ENCODE data around the gene C19orf25. TPM values are rescaled to one million over a fixed set of nuclear protein-coding genes. Genes with fewer than 3 reads are reported as not detected.

The C19orf25 gene
- total and polyA plus RNA-seq, 2 of the 13 experiments (the other 11 are each of a cell fraction or from before 2014, with no cell fraction given) = 14.2 to 32.4 TPM

DNA sequence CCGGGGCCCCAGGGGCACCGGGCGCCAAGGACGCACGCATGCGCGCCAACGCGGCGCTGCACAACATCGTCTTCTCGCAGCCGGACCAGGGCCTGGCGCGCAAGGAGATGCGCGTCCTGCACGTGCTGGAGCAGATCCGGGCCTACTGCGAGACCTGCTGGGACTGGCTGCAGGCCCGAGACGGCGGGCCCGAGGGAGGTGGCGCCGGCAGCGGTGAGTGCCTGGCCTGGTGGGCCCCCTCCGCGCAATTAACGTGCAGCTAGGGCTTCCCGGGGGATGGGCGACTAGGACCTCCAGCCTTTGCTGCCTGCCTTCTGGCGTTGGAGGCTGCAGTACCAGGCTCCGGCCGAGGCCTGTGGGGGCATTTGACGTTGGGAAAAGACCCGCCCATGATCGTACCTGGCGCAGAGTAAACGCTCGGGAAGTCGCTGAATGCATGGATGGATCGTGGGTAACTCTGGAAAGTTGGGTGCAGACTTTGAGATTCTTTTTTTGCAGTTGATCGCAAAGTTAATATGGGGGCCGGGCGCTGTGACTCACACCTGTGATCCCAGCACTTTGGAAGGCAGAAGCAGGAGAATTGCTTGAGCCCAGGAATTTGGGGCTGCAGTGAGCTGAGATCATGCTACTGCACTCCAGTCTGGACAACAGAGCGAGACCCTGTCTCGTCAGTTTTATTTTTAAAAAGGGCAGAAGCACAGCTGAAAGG is 21.8 kb downstream of the C19orf25 start (continued):
- TF ChIP-seq TEAD3 (CRISPR knock-in tag; optimal IDR thresholded peaks at IDR 0.05; ENCODE audit: borderline replicate concordance) = no peak
- no peak for TF ChIP-seq ZNF883 (CRISPR knock-in tag; IDR thresholded peaks at IDR 0.05; ENCODE audit: not compliant biosample characterization)
- TF ChIP-seq CCAR2 (optimal IDR thresholded peaks at IDR 0.05; ENCODE audit: low read depth, low read length) = no peak
- TF ChIP-seq ZNF670 (CRISPR knock-in tag; IDR thresholded peaks at IDR 0.05; ENCODE audit: borderline replicate concordance) = no peak
- no peak for TF ChIP-seq ZNF10 (CRISPR knock-in tag; IDR thresholded peaks at IDR 0.05; ENCODE audit: borderline replicate concordance, low read depth)
- TF ChIP-seq ZNF747 (CRISPR knock-in tag; IDR thresholded peaks at IDR 0.05; ENCODE audit: borderline replicate concordance) = no peak
- TF ChIP-seq MAFK (conservative IDR thresholded peaks at IDR 0.05 in 1 of 2, IDR thresholded peaks at IDR 0.05 in 1 of 2; ENCODE audit: low read length in 2 of 2) = no peak
- TF ChIP-seq CEBPB (IDR thresholded peaks at IDR 0.05; ENCODE audit: borderline replicate concordance, low read depth, low read length) = no peak
- no peak for TF ChIP-seq SMAD9 (CRISPR knock-in tag; IDR thresholded peaks at IDR 0.05)
- peak; percentile 93 for TF ChIP-seq AGO1 (IDR thresholded peaks at IDR 0.05; ENCODE audit: low read depth, low read length, poor library complexity, severe bottlenecking)
- TF ChIP-seq, protein P1, sequence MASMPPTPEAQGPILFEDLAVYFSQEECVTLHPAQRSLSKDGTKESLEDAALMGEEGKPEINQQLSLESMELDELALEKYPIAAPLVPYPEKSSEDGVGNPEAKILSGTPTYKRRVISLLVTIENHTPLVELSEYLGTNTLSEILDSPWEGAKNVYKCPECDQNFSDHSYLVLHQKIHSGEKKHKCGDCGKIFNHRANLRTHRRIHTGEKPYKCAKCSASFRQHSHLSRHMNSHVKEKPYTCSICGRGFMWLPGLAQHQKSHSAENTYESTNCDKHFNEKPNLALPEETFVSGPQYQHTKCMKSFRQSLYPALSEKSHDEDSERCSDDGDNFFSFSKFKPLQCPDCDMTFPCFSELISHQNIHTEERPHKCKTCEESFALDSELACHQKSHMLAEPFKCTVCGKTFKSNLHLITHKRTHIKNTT (CRISPR knock-in tag; IDR thresholded peaks at IDR 0.05) = no peak
- peak; percentile 57 for TF ChIP-seq ZFX (CRISPR knock-in tag; IDR thresholded peaks at IDR 0.05; ENCODE audit: low read depth)
- TF ChIP-seq, protein P2, sequence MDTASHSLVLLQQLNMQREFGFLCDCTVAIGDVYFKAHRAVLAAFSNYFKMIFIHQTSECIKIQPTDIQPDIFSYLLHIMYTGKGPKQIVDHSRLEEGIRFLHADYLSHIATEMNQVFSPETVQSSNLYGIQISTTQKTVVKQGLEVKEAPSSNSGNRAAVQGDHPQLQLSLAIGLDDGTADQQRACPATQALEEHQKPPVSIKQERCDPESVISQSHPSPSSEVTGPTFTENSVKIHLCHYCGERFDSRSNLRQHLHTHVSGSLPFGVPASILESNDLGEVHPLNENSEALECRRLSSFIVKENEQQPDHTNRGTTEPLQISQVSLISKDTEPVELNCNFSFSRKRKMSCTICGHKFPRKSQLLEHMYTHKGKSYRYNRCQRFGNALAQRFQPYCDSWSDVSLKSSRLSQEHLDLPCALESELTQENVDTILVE (CRISPR knock-in tag; IDR thresholded peaks at IDR 0.05) = no peak
- TF ChIP-seq CREM (IDR thresholded peaks at IDR 0.05) = no peak
- TF ChIP-seq CREM (CRISPR knock-in tag; IDR thresholded peaks at IDR 0.05) = no peak
- no peak for TF ChIP-seq FOXK1 (CRISPR knock-in tag; IDR thresholded peaks at IDR 0.05; ENCODE audit: borderline replicate concordance, low read depth)
- no peak for TF ChIP-seq ZNF83 (CRISPR knock-in tag; IDR thresholded peaks at IDR 0.05; ENCODE audit: borderline replicate concordance)
- no peak for TF ChIP-seq E2F2 (CRISPR knock-in tag; IDR thresholded peaks at IDR 0.05; ENCODE audit: borderline replicate concordance)
- no peak for TF ChIP-seq AHDC1 (CRISPR knock-in tag; IDR thresholded peaks at IDR 0.05; ENCODE audit: borderline replicate concordance)
- TF ChIP-seq ZNF841 (CRISPR knock-in tag; IDR thresholded peaks at IDR 0.05; ENCODE audit: borderline replicate concordance) = no peak
- no peak for TF ChIP-seq ZFP1 (CRISPR knock-in tag; IDR thresholded peaks at IDR 0.05)
